IMR-90 (cell line): ENCODE data around the gene DUS1L. TPM values are rescaled to one million over a fixed set of nuclear protein-coding genes. Genes with fewer than 3 reads are reported as not detected.

Experiments used
- ATAC-seq: fragments of 200-7000 bp; cut with Tn5 transposase; 2 replicates; pipeline ENCODE4 v1.9.1; 2020; ENCODE audit warnings: low read depth, mild to moderate bottlenecking, moderate library complexity
- BruUV-seq: library from RNA; stranded (reverse); fragments of 400-500 nt; replicated peaks from 2 replicates; lab custom pipeline; 2021; lab: Mats Ljungman, UMichigan
- CTCF ChIA-PET: fragments of 300-600 bp; formaldehyde crosslinking; extraction: SDS; loops from one replicate; lab custom pipeline; 2021; ENCODE audit warnings: antibody characterized with exemption; lab: Yijun Ruan, JAX
- POLR2A ChIA-PET: fragments of 300-600 bp; sonication (Branson Sonifier 250); formaldehyde crosslinking; loops from one replicate; lab custom pipeline; 2022; ENCODE audit warnings: antibody characterized with exemption; ENCODE audit not compliant: unreplicated experiment; lab: Charles Lee
- DNase-seq: peaks from one replicate; pipeline ENCODE4 v3.0.0; 2013
- H2AFZ ChIP-seq: replicated peaks from 2 replicates; pipeline ENCODE3; 2013; ENCODE audit warnings: low read length, mild to moderate bottlenecking; ENCODE audit not compliant: poor library complexity
- H2AK5ac ChIP-seq: 2 replicates; pipeline ENCODE4 v1.6.1; 2013; ENCODE audit warnings: low read depth, low read length, inconsistent platforms
- H2AK9ac ChIP-seq: replicated peaks from 2 replicates; pipeline ENCODE3; 2013; ENCODE audit warnings: mild to moderate bottlenecking, low read depth, low read length, moderate library complexity; ENCODE audit not compliant: poor library complexity
- H2BK120ac ChIP-seq: 2 replicates; pipeline ENCODE4 v1.6.1; 2013; ENCODE audit warnings: low read depth, low read length, inconsistent platforms
- H2BK15ac ChIP-seq: 3 replicates; pipeline ENCODE4 v1.6.1; 2013; ENCODE audit warnings: low read depth, low read length, inconsistent platforms
- H2BK20ac ChIP-seq: 2 replicates; pipeline ENCODE4 v1.6.1; 2013; ENCODE audit warnings: low read depth, mild to moderate bottlenecking, inconsistent platforms, low read length, moderate library complexity
- H2BK5ac ChIP-seq: 2 replicates; pipeline ENCODE4 v1.6.1; 2013; ENCODE audit warnings: mild to moderate bottlenecking, low read depth, low read length, inconsistent platforms; ENCODE audit not compliant: poor library complexity, severe bottlenecking
- H3K14ac ChIP-seq: replicated peaks from 2 replicates; pipeline ENCODE4 v1.6.1; 2013; ENCODE audit warnings: low read depth, low read length, inconsistent platforms
- H3K18ac ChIP-seq: 2 replicates; pipeline ENCODE4 v1.6.1; 2013; ENCODE audit warnings: low read depth, low read length, control low read depth
- H3K23ac ChIP-seq: 2 replicates; pipeline ENCODE4 v1.6.1; 2013; ENCODE audit warnings: low read depth, low read length, inconsistent platforms
- H3K27ac ChIP-seq: 2 replicates; pipeline ENCODE4 v1.5.1; 2013; ENCODE audit warnings: mild to moderate bottlenecking, control low read depth, low read length; ENCODE audit not compliant: insufficient read depth
- H3K27me3 ChIP-seq: 2 replicates; pipeline ENCODE4 v1.6.1; 2013; ENCODE audit warnings: low read length; ENCODE audit not compliant: control insufficient read depth, insufficient read depth
- H3K36me3 ChIP-seq: 2 replicates; pipeline ENCODE4 v1.6.1; 2013; ENCODE audit warnings: low read length, mixed read lengths; ENCODE audit not compliant: control insufficient read depth, insufficient read depth
- H3K4ac ChIP-seq: 2 replicates; pipeline ENCODE4 v1.6.1; 2013; ENCODE audit warnings: low read depth, low read length, inconsistent platforms
- H3K4me1 ChIP-seq: 2 replicates; pipeline ENCODE4 v1.6.1; 2013; ENCODE audit warnings: low read length, mixed read lengths; ENCODE audit not compliant: control insufficient read depth, insufficient read depth
- H3K4me2 ChIP-seq: 2 replicates; pipeline ENCODE4 v1.6.1; 2013; ENCODE audit warnings: low read depth, mild to moderate bottlenecking, control low read depth, low read length, moderate library complexity
- H3K4me3 ChIP-seq: 2 replicates; pipeline ENCODE4 v1.5.1; 2013; ENCODE audit warnings: low read depth, mild to moderate bottlenecking, control low read depth, low read length, moderate library complexity; ENCODE audit not compliant: insufficient read depth
- H3K56ac ChIP-seq: 2 replicates; pipeline ENCODE4 v1.6.1; 2013; ENCODE audit warnings: low read length, inconsistent platforms; ENCODE audit not compliant: insufficient read depth; ENCODE audit errors: extremely low read depth
- H3K79me1 ChIP-seq, 2 experiments: 2 replicates each; pipeline ENCODE4 v1.6.1; 2013; ENCODE audit warnings: low read length in 2 of 2, inconsistent platforms in 1 of 2, low read depth in 1 of 2
- H3K9ac ChIP-seq: 2 replicates; pipeline ENCODE4 v1.6.1; 2013; ENCODE audit warnings: low read depth, low read length, control low read depth
- H3K9me1 ChIP-seq: 2 replicates; pipeline ENCODE4 v1.6.1; 2013; ENCODE audit warnings: low read length, inconsistent platforms; ENCODE audit not compliant: insufficient read depth
- H3K9me3 ChIP-seq: 2 replicates; pipeline ENCODE4 v1.6.1; 2013; ENCODE audit warnings: low read length; ENCODE audit not compliant: control insufficient read depth, insufficient read depth
- H4K20me1 ChIP-seq: 2 replicates; pipeline ENCODE4 v1.6.1; 2013; ENCODE audit warnings: low read length, inconsistent platforms; ENCODE audit not compliant: insufficient read depth
- H4K5ac ChIP-seq: 2 replicates; pipeline ENCODE4 v1.6.1; 2013; ENCODE audit warnings: mild to moderate bottlenecking, low read depth, low read length, control low read depth
- H4K8ac ChIP-seq, 2 experiments: 2 replicates each; pipeline ENCODE4 v1.6.1; 2013; ENCODE audit warnings: low read depth in 2 of 2, low read length in 2 of 2, control low read depth in 1 of 2, inconsistent platforms in 1 of 2
- H4K91ac ChIP-seq: 2 replicates; pipeline ENCODE4 v1.6.1; 2013; ENCODE audit warnings: low read depth, low read length, inconsistent platforms; ENCODE audit not compliant: insufficient read depth
- BHLHE40 ChIP-seq: fragments of 150-350 bp; IDR thresholded peaks from 2 replicates; pipeline ENCODE4 v1.6.1; 2016; ENCODE audit warnings: mild to moderate bottlenecking, low read depth, low read length
- CEBPB ChIP-seq: IDR thresholded peaks from 2 replicates; pipeline ENCODE4 v1.6.1; 2012; ENCODE audit warnings: low read depth, low read length, improper control_type of control experiment
- FOS ChIP-seq: fragments of 150-350 bp; IDR thresholded peaks from 2 replicates; pipeline ENCODE4 v1.6.1; 2016; ENCODE audit warnings: low read depth, low read length
- MAFK ChIP-seq: IDR thresholded peaks from 2 replicates; pipeline ENCODE4 v1.6.1; 2012; ENCODE audit warnings: low read depth, low read length, improper control_type of control experiment
- MXI1 ChIP-seq: IDR thresholded peaks from 2 replicates; pipeline ENCODE4 v1.6.1; 2012; ENCODE audit warnings: low read depth, mild to moderate bottlenecking, low read length, moderate library complexity, borderline replicate concordance
- NFE2L2 ChIP-seq: fragments of 150-350 bp; IDR thresholded peaks from 2 replicates; pipeline ENCODE4 v1.6.1; 2016; ENCODE audit warnings: low read depth, mild to moderate bottlenecking, low read length
- POLR2A ChIP-seq: IDR thresholded peaks from 2 replicates; pipeline ENCODE4 v1.6.1; 2012; ENCODE audit warnings: mild to moderate bottlenecking, low read depth, low read length
- RAD21 ChIP-seq: IDR thresholded peaks from 2 replicates; pipeline ENCODE4 v1.6.1; 2012; ENCODE audit warnings: low read length, improper control_type of control experiment
- RCOR1 ChIP-seq: IDR thresholded peaks from 2 replicates; pipeline ENCODE4 v1.6.1; 2012; ENCODE audit warnings: mild to moderate bottlenecking, low read length, improper control_type of control experiment; ENCODE audit not compliant: insufficient replicate concordance
- RFX5 ChIP-seq: IDR thresholded peaks from 2 replicates; pipeline ENCODE4 v1.8.0; 2012; ENCODE audit warnings: low read depth, mild to moderate bottlenecking, low read length, moderate library complexity
- SMC3 ChIP-seq: fragments of 150-350 bp; IDR thresholded peaks from 2 replicates; pipeline ENCODE4 v1.6.1; 2016; ENCODE audit warnings: low read depth, mild to moderate bottlenecking, antibody characterized with exemption, low read length, moderate library complexity
- WGBS, 2 experiments: methylation state at CpG; one replicate each; pipeline versions ENCODE4 v1.1.5 to v1.1.7; 2013; ENCODE audit warnings: missing lambda C conversion rate in 2 of 2; ENCODE audit not compliant: insufficient read length in 1 of 2; ENCODE audit errors: extremely low coverage in 2 of 2; 5-methylcytosine and 5-hydroxymethylcytosine counted together
- dilution Hi-C: fragments of 300-500 bp; cut with HindIII; formaldehyde crosslinking; loops from one replicate; pipeline ENCODE4 v1.14.3; 2018; ENCODE audit warnings: low sequenced_read_pairs; ENCODE audit not compliant: unreplicated experiment
- in situ Hi-C: fragments of 300-500 bp; cut with MboI; formaldehyde crosslinking; loops from 3 replicates; pipeline ENCODE4 v1.14.3; 2019; ENCODE audit warnings: low sequenced_read_pairs, inconsistent platforms, mixed read lengths
- intact Hi-C: fragments of 100-400 bp; cut with micrococcal nuclease; formaldehyde crosslinking; loops from 2 replicates; pipeline ENCODE4 v1.10.0; 2022
- polyA plus RNA-seq, 3 experiments: library from polyadenylated mRNA; depleted of rRNA; stranded (reverse); fragments of >200 nt; gene quantifications; 2 replicates each; pipeline ENCODE4 v1.2.3, GENCODE V29; 2012; ENCODE audit warnings: low replicate concordance in 1 of 3
- total RNA-seq: library from RNA; depleted of rRNA; stranded (reverse); fragments of >200 nt; gene quantifications from 2 replicates; pipeline ENCODE4 v1.2.3, GENCODE V29; 2012
- TF ChIP-seq, protein P1 (sequence below): fragments of 150-350 bp; IDR thresholded peaks from 2 replicates; pipeline ENCODE4 v1.6.1; 2017; ENCODE audit warnings: mild to moderate bottlenecking, antibody characterized with exemption, low read length, low read depth
- TF ChIP-seq, protein P2 (sequence below): fragments of 150-350 bp; IDR thresholded peaks from 2 replicates; pipeline ENCODE4 v1.6.1; 2016; ENCODE audit warnings: low read depth, mild to moderate bottlenecking, low read length, moderate library complexity, borderline replicate concordance

The DUS1L gene
- total and polyA plus RNA-seq, 2 of the 4 experiments (the other 2 are of a cell fraction), result 29.0 to 76.9 TPM

DNA sequence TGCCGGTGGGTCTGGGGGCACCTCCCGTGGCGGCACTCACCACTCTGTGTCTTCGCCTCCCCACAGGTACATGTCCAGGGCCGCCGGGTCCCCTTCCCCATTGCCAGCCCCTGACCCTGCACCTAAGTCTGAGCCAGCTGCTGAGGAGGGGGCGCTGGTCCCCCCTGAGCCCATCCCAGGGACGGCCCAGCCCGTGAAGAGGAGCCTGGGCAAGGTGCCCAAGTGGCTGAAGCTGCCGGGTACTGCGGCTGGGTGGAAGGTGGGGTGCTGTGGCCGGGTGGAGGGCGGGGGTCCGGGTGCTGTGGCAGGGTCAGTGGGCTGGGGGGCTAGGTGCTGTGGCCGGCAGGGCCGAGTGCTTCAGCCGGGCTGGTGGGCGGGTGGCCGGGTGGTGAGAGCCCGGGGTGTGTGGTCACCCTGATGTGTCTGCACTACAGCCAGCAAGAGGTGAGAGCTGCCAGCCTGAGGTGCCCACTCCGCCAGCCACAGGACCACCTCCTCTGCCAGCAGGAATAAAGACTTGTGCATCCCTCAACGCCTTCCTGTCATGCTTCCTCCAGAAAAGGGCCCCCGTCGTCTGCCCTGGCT, 48.6 kb downstream of the DUS1L start:
- H4K8ac ChIP-seq, result no peak overlapping the region
- peaks cover 6% of the 10 kb centered on the region for H3K4me1 ChIP-seq
- H3K79me1 ChIP-seq, result peaks cover 3 to 28% of the 10 kb centered on the region in 2 experiments; a peak in 3 of 4 replicates
- dilution Hi-C loops, result no loop called here
- no peak overlapping the region for H2AFZ ChIP-seq
- peaks cover 21% of the 10 kb centered on the region for H4K20me1 ChIP-seq
- H4K5ac ChIP-seq, result no peak overlapping the region
- BruUV-seq, result no TSS peak
- no peak overlapping the region for H3K4ac ChIP-seq
- no peaks in the 10 kb centered on the region for H3K9me3 ChIP-seq
- intact Hi-C loops, result no loop called here
- no peak overlapping the region for H3K23ac ChIP-seq
- ATAC-seq (no peak), DNase-seq (no peak)
- in situ Hi-C loops, result loop anchor here (5.0 kb wide), 1 partner anchor 50 kb away; no protein-coding TSS in a partner anchor
- no peak overlapping the region for H3K27ac ChIP-seq
- no peak overlapping the region for H3K56ac ChIP-seq
- H2BK20ac ChIP-seq, result no peak overlapping the region
- H2BK15ac ChIP-seq, result no peak overlapping the region
- no peak overlapping the region for H2BK120ac ChIP-seq
- H3K9ac ChIP-seq, result no peak overlapping the region
- H2AK9ac ChIP-seq, result no peak overlapping the region
- WGBS, 2 experiments, result 100% methylated on average over 4 of the region's 24 CpGs; no CpG with 5 or more reads in 1 of the 2 experiments
- H4K91ac ChIP-seq, result no peak overlapping the region
- no peaks in the 10 kb centered on the region for H3K27me3 ChIP-seq
- peaks cover 8% of the 10 kb centered on the region; the same call in 1 of the 2 replicates for H3K36me3 ChIP-seq
- H2BK5ac ChIP-seq, result no peak overlapping the region
- H3K9me1 ChIP-seq, result no peaks in the 10 kb centered on the region
- no peak overlapping the region for H3K4me2 ChIP-seq
- no peak overlapping the region for H3K4me3 ChIP-seq
- TF ChIP-seq, protein P1, sequence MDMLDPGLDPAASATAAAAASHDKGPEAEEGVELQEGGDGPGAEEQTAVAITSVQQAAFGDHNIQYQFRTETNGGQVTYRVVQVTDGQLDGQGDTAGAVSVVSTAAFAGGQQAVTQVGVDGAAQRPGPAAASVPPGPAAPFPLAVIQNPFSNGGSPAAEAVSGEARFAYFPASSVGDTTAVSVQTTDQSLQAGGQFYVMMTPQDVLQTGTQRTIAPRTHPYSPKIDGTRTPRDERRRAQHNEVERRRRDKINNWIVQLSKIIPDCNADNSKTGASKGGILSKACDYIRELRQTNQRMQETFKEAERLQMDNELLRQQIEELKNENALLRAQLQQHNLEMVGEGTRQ, result no peak
- TF ChIP-seq NFE2L2 (no peak), MXI1 (no peak), RAD21 (no peak), FOS (no peak), CEBPB (no peak), RCOR1 (no peak), SMC3 (no peak), BHLHE40 (no peak), RFX5 (no peak), MAFK (no peak), POLR2A (no peak)
- TF ChIP-seq, protein P2, sequence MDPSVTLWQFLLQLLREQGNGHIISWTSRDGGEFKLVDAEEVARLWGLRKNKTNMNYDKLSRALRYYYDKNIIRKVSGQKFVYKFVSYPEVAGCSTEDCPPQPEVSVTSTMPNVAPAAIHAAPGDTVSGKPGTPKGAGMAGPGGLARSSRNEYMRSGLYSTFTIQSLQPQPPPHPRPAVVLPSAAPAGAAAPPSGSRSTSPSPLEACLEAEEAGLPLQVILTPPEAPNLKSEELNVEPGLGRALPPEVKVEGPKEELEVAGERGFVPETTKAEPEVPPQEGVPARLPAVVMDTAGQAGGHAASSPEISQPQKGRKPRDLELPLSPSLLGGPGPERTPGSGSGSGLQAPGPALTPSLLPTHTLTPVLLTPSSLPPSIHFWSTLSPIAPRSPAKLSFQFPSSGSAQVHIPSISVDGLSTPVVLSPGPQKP, result no peak
- no peak overlapping the region for H2AK5ac ChIP-seq
- no peak overlapping the region for H3K18ac ChIP-seq
- POLR2A ChIA-PET, result no interaction called here
- CTCF ChIA-PET, result no interaction called here
- H3K14ac ChIP-seq, result no peak overlapping the region
